GM08714 (cell line): ENCODE data around the gene ARL8A.
A peak's percentile ranks its signal among the peaks of the same experiment; 100 is the strongest.
"Not testable (repeated sequence)": the region's sequence is repeated elsewhere in the genome, so short reads cannot be mapped to it uniquely, and the experiment has no call there.

Experiments
- H3K4me3 ChIP-seq: fragments of 200-500 bp; sonication (Bioruptor generic); 2 replicates; pipeline ENCODE4 v1.5.1; 2014; ENCODE audit warnings: mild to moderate bottlenecking, low read length, inconsistent platforms
- ZNF274 ChIP-seq: IDR thresholded peaks from 2 replicates; pipeline ENCODE4 v1.6.1; 2012; ENCODE audit warnings: mild to moderate bottlenecking, low read depth, low read length

The ARL8A gene

GRCh38 chr1:202144402-202145067 is at the start of gene ARL8A:
ARL8A (minus strand) TSS chr1:202144737; CDS start chr1:202144572, 165 bp downstream.
- TF ChIP-seq ZNF274, result no peak
- H3K4me3 ChIP-seq, result peak within 1 kb of the TSS; percentile 89

GRCh38 chr1:202194328-202194648 is 49.8 kb upstream of the ARL8A start:
- no peak for TF ChIP-seq ZNF274
- no peak overlapping the region for H3K4me3 ChIP-seq

GRCh38 chr1:202193614-202194327 is 49.2 kb upstream of the ARL8A start, which contains the start of gene LGR6:
LGR6 (plus strand) TSS chr1:202193799; CDS start chr1:202193990, 191 bp downstream.
- no peak for TF ChIP-seq ZNF274
- no peak within 1 kb of the TSS for H3K4me3 ChIP-seq

GRCh38 chr1:202192770-202193613 is 48.5 kb upstream of the ARL8A start:
- no peak for TF ChIP-seq ZNF274
- H3K4me3 ChIP-seq, result no peak overlapping the region

GRCh38 chr1:202191391-202191790 is 46.9 kb upstream of the ARL8A start:
- H3K4me3 ChIP-seq, result not testable (repeated sequence)

DNA sequence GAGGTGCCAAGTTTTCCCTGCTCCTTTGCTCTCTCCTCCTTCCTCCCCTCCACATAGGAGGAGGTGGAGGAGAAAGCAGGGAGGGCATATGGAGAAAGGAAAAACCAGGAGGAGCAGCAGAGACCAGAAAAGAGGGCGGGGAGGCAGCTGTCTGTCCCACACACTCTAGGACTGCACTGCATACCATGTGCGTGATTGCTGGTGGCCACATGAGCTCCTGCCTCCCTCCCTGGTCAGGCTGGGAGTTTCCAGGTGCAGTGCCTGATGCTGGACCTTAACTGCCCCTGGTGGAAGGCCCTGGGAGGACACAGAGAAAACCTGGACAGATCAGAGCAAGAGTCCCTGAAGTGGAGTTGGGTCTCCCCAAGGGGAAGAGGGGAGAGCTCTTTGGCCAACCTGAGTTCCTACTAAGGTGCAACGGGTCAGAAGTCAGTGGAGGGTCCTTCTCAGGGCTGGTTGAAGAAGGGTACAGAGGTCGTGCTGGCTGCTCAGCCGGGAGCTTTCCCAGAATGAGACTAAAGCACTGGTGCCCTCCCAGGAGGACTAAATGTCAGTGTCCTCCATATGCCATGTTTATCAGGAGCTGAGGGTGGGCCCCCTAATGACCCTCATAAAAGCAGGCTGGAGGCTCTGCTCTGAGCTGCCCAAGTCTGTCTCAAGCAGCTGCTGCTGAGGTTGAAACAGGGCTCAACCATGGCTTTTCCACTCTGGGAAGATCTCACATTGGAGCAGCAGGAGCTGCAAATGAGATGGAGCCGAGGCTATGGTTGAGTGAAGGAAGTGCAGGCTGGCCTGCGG is 45.6 kb upstream of the ARL8A start:
- H3K4me3 ChIP-seq, result no peak overlapping the region
- TF ChIP-seq ZNF274, result no peak

DNA sequence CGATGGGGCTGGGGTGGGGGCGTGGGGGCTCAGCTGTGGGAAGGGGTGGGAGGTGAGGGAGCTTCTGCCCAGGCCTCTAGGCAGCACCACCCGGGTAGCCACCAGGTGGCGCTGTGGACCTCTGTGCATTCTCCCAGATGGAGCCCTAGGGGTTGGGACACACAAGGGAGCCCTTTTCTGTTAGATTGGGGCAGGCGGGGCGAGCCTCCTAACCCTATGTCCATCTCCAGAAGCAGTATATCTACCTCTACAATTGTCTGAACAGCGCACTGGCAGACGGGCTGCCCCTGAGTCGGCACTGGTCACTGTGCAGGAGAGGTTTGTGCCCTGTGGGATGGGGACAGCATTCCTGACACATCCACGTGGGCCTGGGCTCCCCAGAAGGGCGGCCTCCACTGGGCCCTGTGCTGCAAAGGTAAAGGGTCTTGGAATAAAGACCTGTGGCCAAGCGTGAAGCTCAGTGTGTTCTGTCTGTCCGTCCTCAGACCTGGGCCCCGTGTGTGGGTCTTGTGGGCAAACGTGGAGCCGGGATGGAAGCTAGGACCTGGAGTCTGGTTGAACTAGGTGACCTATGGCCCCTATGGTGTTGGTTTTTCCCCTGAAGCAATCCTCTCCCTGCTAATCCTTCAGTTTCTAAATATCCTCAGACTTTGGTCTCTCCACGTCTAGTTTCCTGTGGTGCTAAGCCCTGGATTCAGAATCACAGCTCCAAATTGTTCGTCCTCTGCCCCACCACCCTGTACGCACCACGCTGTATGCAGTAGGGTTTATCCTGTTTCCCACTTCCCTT is 44.7 kb upstream of the ARL8A start:
- TF ChIP-seq ZNF274, result no peak
- H3K4me3 ChIP-seq, result no peak overlapping the region

GRCh38 chr1:202187697-202188407 is 43.3 kb upstream of the ARL8A start:
- TF ChIP-seq ZNF274, result no peak
- H3K4me3 ChIP-seq, result no peak overlapping the region

GRCh38 chr1:202187041-202187671 is 42.6 kb upstream of the ARL8A start:
- TF ChIP-seq ZNF274, result no peak
- H3K4me3 ChIP-seq, result no peak overlapping the region

- no peak overlapping the region for H3K4me3 ChIP-seq
- TF ChIP-seq ZNF274, result no peak
Measured at GRCh38 chr1:202186327-202186726, 41.8 kb upstream of the ARL8A start.

- no peak for TF ChIP-seq ZNF274
- no peak overlapping the region for H3K4me3 ChIP-seq
Measured at GRCh38 chr1:202184750-202185460, 40.4 kb upstream of the ARL8A start.
